A673 (cell line): Measurements from ENCODE around the gene MSH2. TPM values are rescaled to one million over a fixed set of nuclear protein-coding genes. Genes with fewer than 3 reads are reported as not detected.

Source experiments
- BruUV-seq: library from RNA; stranded (reverse); fragments of 400-500 nt; replicated peaks from 2 replicates; lab custom pipeline; 2021; lab: Mats Ljungman, UMichigan
- CTCF ChIA-PET: fragments of 300-600 bp; sonication (Branson Sonifier 250); formaldehyde crosslinking; loops from one replicate; lab custom pipeline; 2022; ENCODE audit warnings: antibody characterized with exemption; lab: Charles Lee
- POLR2A ChIA-PET: fragments of 300-600 bp; sonication (Branson Sonifier 250); formaldehyde crosslinking; loops from one replicate; lab custom pipeline; 2022; ENCODE audit warnings: antibody characterized with exemption; ENCODE audit not compliant: low non-redundant PET; lab: Charles Lee
- DNase-seq: peaks from one replicate; pipeline ENCODE4 v3.0.0-alpha.2; 2015; ENCODE audit warnings: low spot score
- H3K27ac ChIP-seq: fragments of 200-600 bp; sonication (generic); 2 replicates; pipeline ENCODE4 v1.5.1; 2016; ENCODE audit warnings: mixed run types, low read depth, mild to moderate bottlenecking, mixed read lengths, antibody characterized with exemption, low read length; ENCODE audit not compliant: poor library complexity, severe bottlenecking
- H3K27me3 ChIP-seq: fragments of 200-600 bp; sonication (generic); replicated peaks from 2 replicates; pipeline ENCODE4 v1.6.1; 2017; ENCODE audit warnings: mixed run types, low read depth, mild to moderate bottlenecking, mixed read lengths, antibody characterized with exemption, low read length; ENCODE audit not compliant: insufficient read depth, poor library complexity
- H3K36me3 ChIP-seq: fragments of 200-600 bp; sonication (generic); 2 replicates; pipeline ENCODE4 v1.6.1; 2016; ENCODE audit warnings: mixed run types, mild to moderate bottlenecking, mixed read lengths, antibody characterized with exemption, low read length; ENCODE audit not compliant: insufficient read depth, poor library complexity, severe bottlenecking
- H3K4me1 ChIP-seq: fragments of 200-600 bp; sonication (generic); 2 replicates; pipeline ENCODE4 v1.6.1; 2017; ENCODE audit warnings: mixed run types, mild to moderate bottlenecking, mixed read lengths, antibody characterized with exemption, low read length; ENCODE audit not compliant: insufficient read depth, poor library complexity, severe bottlenecking
- H3K4me3 ChIP-seq: fragments of 200-600 bp; sonication (generic); 2 replicates; pipeline ENCODE4 v1.5.1; 2016; ENCODE audit warnings: low read depth, mixed run types, mild to moderate bottlenecking, mixed read lengths, low read length; ENCODE audit not compliant: poor library complexity, severe bottlenecking
- H3K9me3 ChIP-seq: fragments of 200-600 bp; sonication (generic); 2 replicates; pipeline ENCODE4 v1.6.1; 2016; ENCODE audit warnings: mixed run types, low read depth, mild to moderate bottlenecking, mixed read lengths, antibody characterized with exemption, low read length; ENCODE audit not compliant: poor library complexity, severe bottlenecking
- EZH2 ChIP-seq: fragments of 200-600 bp; sonication (generic); IDR thresholded peaks from 2 replicates; pipeline ENCODE4 v1.6.1; 2017; ENCODE audit warnings: borderline replicate concordance, low read depth, mild to moderate bottlenecking, mixed read lengths, antibody characterized with exemption, low read length; ENCODE audit not compliant: poor library complexity, severe bottlenecking
- intact Hi-C: fragments of 100-400 bp; cut with micrococcal nuclease; formaldehyde crosslinking; loops from one replicate; pipeline ENCODE4 v1.10.0; 2022; ENCODE audit not compliant: unreplicated experiment
- total RNA-seq: library from RNA; stranded (reverse); gene quantifications from 2 replicates; pipeline ENCODE4 v1.2.3, GENCODE V29; 2021
- TF ChIP-seq, protein P1 (sequence below): fragments of 300-800, 200-600 bp; sonication (generic); conservative IDR thresholded peaks from 2 replicates; pipeline ENCODE4 v1.5.1; 2017; ENCODE audit warnings: low read depth, mild to moderate bottlenecking, antibody characterized with exemption, low read length, moderate library complexity, mixed read lengths

The MSH2 gene
- total RNA-seq, 1 experiment from 2014 or later, result 83.7 TPM

DNA sequence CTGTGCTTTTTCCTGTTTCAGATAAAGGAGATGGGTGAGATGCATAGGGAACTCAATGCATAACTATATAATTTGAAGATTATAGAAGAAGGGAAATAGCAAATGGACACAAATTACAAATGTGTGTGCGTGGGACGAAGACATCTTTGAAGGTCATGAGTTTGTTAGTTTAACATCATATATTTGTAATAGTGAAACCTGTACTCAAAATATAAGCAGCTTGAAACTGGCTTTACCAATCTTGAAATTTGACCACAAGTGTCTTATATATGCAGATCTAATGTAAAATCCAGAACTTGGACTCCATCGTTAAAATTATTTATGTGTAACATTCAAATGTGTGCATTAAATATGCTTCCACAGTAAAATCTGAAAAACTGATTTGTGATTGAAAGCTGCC is 16.4 kb upstream of the MSH2 start:
- no peak overlapping the region for H3K4me3 ChIP-seq
- DNase-seq, result no peak
- intact Hi-C loops, result no loop called here
- H3K9me3 ChIP-seq, result no peaks in the 10 kb centered on the region
- BruUV-seq, result no TSS peak
- ChIA-PET CTCF (interaction anchor here (0.7 kb wide), 1 partner anchor 264 kb away, joined by 5 read pairs; no protein-coding TSS in a partner anchor), POLR2A (no interaction called here)
- H3K4me1 ChIP-seq, result no peaks in the 10 kb centered on the region
- H3K27me3 ChIP-seq, result no peaks in the 10 kb centered on the region
- H3K36me3 ChIP-seq, result no peaks in the 10 kb centered on the region
- TF ChIP-seq, protein P1, sequence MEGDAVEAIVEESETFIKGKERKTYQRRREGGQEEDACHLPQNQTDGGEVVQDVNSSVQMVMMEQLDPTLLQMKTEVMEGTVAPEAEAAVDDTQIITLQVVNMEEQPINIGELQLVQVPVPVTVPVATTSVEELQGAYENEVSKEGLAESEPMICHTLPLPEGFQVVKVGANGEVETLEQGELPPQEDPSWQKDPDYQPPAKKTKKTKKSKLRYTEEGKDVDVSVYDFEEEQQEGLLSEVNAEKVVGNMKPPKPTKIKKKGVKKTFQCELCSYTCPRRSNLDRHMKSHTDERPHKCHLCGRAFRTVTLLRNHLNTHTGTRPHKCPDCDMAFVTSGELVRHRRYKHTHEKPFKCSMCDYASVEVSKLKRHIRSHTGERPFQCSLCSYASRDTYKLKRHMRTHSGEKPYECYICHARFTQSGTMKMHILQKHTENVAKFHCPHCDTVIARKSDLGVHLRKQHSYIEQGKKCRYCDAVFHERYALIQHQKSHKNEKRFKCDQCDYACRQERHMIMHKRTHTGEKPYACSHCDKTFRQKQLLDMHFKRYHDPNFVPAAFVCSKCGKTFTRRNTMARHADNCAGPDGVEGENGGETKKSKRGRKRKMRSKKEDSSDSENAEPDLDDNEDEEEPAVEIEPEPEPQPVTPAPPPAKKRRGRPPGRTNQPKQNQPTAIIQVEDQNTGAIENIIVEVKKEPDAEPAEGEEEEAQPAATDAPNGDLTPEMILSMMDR, result no peak
- TF ChIP-seq EZH2, result no peak
- H3K27ac ChIP-seq, result no peak overlapping the region

DNA sequence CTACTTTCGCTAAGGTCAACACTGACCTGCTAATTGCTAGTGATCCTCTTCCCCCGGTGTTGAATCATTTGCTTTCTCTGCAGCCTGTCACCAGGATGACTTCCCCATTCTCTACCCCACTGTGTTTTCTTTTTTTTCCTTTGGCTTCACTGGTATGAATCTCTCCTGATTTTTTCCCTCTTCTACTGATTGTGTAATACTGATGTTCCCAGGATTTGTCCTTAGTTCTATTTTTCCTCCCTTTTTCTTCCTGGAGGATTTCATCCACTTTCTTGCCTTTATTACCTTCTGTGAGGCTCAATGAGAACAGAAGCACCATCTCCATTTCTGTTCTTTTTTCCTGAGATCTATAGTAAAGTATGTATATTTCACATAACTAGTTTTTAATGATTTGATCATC is 14.1 kb upstream of the MSH2 start:
- Histone ChIP-seq H3K9me3 (no peaks in the 10 kb centered on the region), H3K36me3 (no peaks in the 10 kb centered on the region), H3K27me3 (no peaks in the 10 kb centered on the region), H3K4me3 (no peak overlapping the region), H3K27ac (no peak overlapping the region), H3K4me1 (no peaks in the 10 kb centered on the region)
- CTCF ChIA-PET, result interaction anchor here (0.9 to 2.1 kb wide), 4 partner anchors 10 to 66 kb away, joined by 4 to 86 read pairs (median 10); partner anchors contain the start of gene MSH2
- POLR2A ChIA-PET, result interaction anchor here (1.0 kb wide), 1 partner anchor 54 kb away, joined by 7 read pairs; no protein-coding TSS in a partner anchor
- TF ChIP-seq EZH2, result no peak
- TF ChIP-seq, protein P1, result no peak
- BruUV-seq, result no TSS peak
- no peak for DNase-seq
- intact Hi-C loops, result loop anchor here (1.0 kb wide), 1 partner anchor 54 kb away; no protein-coding TSS in a partner anchor

DNA sequence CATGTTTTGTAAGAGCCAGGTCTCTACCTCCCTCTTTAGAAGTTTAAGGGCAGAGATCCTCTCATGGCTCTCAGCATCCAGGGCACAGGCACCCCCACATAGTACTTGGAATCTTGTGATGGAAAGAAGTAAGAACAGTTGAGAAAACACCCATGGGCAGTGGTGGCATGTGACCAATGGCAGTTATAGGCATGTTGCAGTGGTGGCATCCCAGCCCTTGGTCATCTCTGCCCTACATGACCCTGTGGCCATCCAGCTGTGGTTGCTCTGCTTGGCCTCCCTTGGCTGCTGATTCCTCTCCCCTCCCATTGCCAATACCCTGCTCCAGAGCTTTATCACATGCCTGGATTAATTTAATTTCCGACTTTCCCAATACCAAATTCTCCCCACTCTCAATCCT is 13.3 kb upstream of the MSH2 start:
- no peak for TF ChIP-seq EZH2
- TF ChIP-seq, protein P1, result no peak
- no peak overlapping the region for H3K4me3 ChIP-seq
- no peak for DNase-seq
- no peaks in the 10 kb centered on the region for H3K4me1 ChIP-seq
- no peak overlapping the region for H3K27ac ChIP-seq
- H3K36me3 ChIP-seq, result no peaks in the 10 kb centered on the region
- H3K27me3 ChIP-seq, result no peaks in the 10 kb centered on the region
- BruUV-seq, result no TSS peak
- ChIA-PET POLR2A (no interaction called here), CTCF (no interaction called here)
- H3K9me3 ChIP-seq, result no peaks in the 10 kb centered on the region
- intact Hi-C loops, result no loop called here
